Liver (tissue), 9 donors: ENCODE data around the gene EHMT1. TPM values are rescaled to one million over a fixed set of nuclear protein-coding genes. Genes with fewer than 3 reads are reported as not detected.

Source experiments
- DNase-seq: peaks from one replicate; pipeline ENCODE4 v3.0.0-alpha.2; 2017; ENCODE audit warnings: low spot score
- H3K27ac ChIP-seq, 2 donors: one replicate each; pipeline ENCODE4 v1.7.0; 2013; ENCODE audit warnings: inconsistent platforms in 2 of 2, low read length in 2 of 2, control low read depth in 1 of 2, low read depth in 1 of 2, mild to moderate bottlenecking in 1 of 2
- H3K27me3 ChIP-seq, 4 donors: one replicate each; pipeline versions ENCODE4 v1.6.1 to v1.7.0; 2013; ENCODE audit warnings: low read length in 3 of 4, inconsistent platforms in 1 of 4, mild to moderate bottlenecking in 1 of 4, moderate library complexity in 1 of 4; ENCODE audit not compliant: control insufficient read depth in 4 of 4, insufficient read depth in 4 of 4
- H3K36me3 ChIP-seq, 4 donors: one replicate each; pipeline versions ENCODE4 v1.6.1 to v1.7.0; 2013; ENCODE audit warnings: low read length in 3 of 4, mild to moderate bottlenecking in 3 of 4, low read depth in 1 of 4, moderate library complexity in 1 of 4; ENCODE audit not compliant: control insufficient read depth in 4 of 4, insufficient read depth in 3 of 4
- H3K4me1 ChIP-seq, 4 donors: one replicate each; pipeline versions ENCODE4 v1.6.1 to v1.7.0; 2013; ENCODE audit warnings: low read length in 3 of 4, mild to moderate bottlenecking in 3 of 4, moderate library complexity in 1 of 4; ENCODE audit not compliant: control insufficient read depth in 4 of 4, insufficient read depth in 4 of 4
- H3K4me3 ChIP-seq, 3 donors: one replicate each; pipeline versions ENCODE4 v1.6.1 to v1.7.0; 2013; ENCODE audit warnings: low read length in 3 of 3, control low read depth in 1 of 3, low read depth in 1 of 3, mild to moderate bottlenecking in 1 of 3
- H3K9ac ChIP-seq, 2 donors: one replicate each; pipeline ENCODE4 v1.7.0; 2013; ENCODE audit warnings: low read length in 2 of 2, mild to moderate bottlenecking in 2 of 2, moderate library complexity in 2 of 2, control low read depth in 1 of 2, low read depth in 1 of 2
- H3K9me3 ChIP-seq, 4 donors: one replicate each; pipeline versions ENCODE4 v1.6.1 to v1.7.0; 2013; ENCODE audit warnings: low read length in 3 of 4; ENCODE audit not compliant: control insufficient read depth in 4 of 4
- FOXA1 ChIP-seq: IDR thresholded peaks from 2 replicates; pipeline ENCODE4 v1.6.1; 2016; ENCODE audit warnings: antibody characterized with exemption
- FOXA2 ChIP-seq: IDR thresholded peaks from 2 replicates; pipeline ENCODE4 v1.6.1; 2016; ENCODE audit warnings: antibody characterized with exemption
- GABPA ChIP-seq, 2 donors: IDR thresholded peaks in 1 of 2; conservative IDR thresholded peaks in 1 of 2; 2 replicates each; pipeline ENCODE4 v1.6.1; 2016; ENCODE audit warnings: antibody characterized with exemption in 2 of 2, mild to moderate bottlenecking in 1 of 2, moderate library complexity in 1 of 2
- HNF4G ChIP-seq: IDR thresholded peaks from 2 replicates; pipeline ENCODE4 v1.6.1; 2016; ENCODE audit warnings: antibody characterized with exemption
- JUND ChIP-seq, 2 donors: IDR thresholded peaks; 2 replicates each; pipeline ENCODE4 v1.6.1; 2016; ENCODE audit warnings: antibody characterized with exemption in 2 of 2
- MAX ChIP-seq: IDR thresholded peaks from 2 replicates; pipeline ENCODE4 v1.6.1; 2016; ENCODE audit warnings: antibody characterized with exemption
- RAD21 ChIP-seq, 2 donors: IDR thresholded peaks; 2 replicates each; pipeline ENCODE4 v1.6.1; 2016; ENCODE audit warnings: antibody characterized with exemption in 2 of 2, mild to moderate bottlenecking in 2 of 2
- TAF1 ChIP-seq: conservative IDR thresholded peaks from 2 replicates; pipeline ENCODE4 v1.6.1; 2016; ENCODE audit warnings: antibody characterized with exemption, mild to moderate bottlenecking
- WGBS: extraction: QIAGEN DNeasy Blood & Tissue Kit; methylation state at CpG from one replicate; pipeline ENCODE4 v1.1.7; 2013; 5-methylcytosine and 5-hydroxymethylcytosine counted together
- polyA plus RNA-seq, 2 donors: library from polyadenylated mRNA; stranded (reverse) in 1 of 2; unstranded in 1 of 2; fragments of 200-250 nt in 1 of 2; fragments of >200 nt in 1 of 2; fragmentation: Nextera tagmentation in 1 of 2; extraction: Ambion mirVana in 1 of 2; gene quantifications; one replicate each; pipeline versions ENCODE4 v1.2.1 to v1.2.3, GENCODE V29; 2013 to 2015
- total RNA-seq, 2 donors: library from RNA; depleted of rRNA; stranded (reverse); fragments of >200 nt; gene quantifications; one replicate each; pipeline ENCODE4 v1.2.3, GENCODE V29; 2014
- TF ChIP-seq, protein P1 (sequence below): IDR thresholded peaks from 2 replicates; pipeline ENCODE4 v1.6.1; 2016; ENCODE audit warnings: antibody characterized with exemption
- donor health status: healthy.
- donor health status: healthy.
- donor health status: healthy.
- donor health status: healthy.
- donor health status: healthy.

EHMT1 gene
- total and polyA plus RNA-seq, 4 donors, result 16.1 to 48.2 (median 27.3) TPM

GRCh38 chr9:137832191-137832700 lies 213.4 kb downstream of the EHMT1 start:
- 93% methylated on average over 20 of the region's 20 CpGs for WGBS
- no peak for DNase-seq
- Histone ChIP-seq H3K9ac (no peak overlapping the region), H3K36me3 (peaks cover 11 to 48% (median 28%) of the 10 kb centered on the region in 4 donors), H3K27ac (no peak overlapping the region), H3K27me3 (no peaks in the 10 kb centered on the region), H3K4me1 (no peaks in the 10 kb centered on the region), H3K9me3 (no peaks in the 10 kb centered on the region), H3K4me3 (no peak overlapping the region)
- no peak for TF ChIP-seq HNF4G
- TF ChIP-seq JUND (IDR thresholded peaks at IDR 0.05), result no peak
- TF ChIP-seq GABPA (IDR thresholded peaks at IDR 0.05 in 1 of 2, conservative IDR thresholded peaks at IDR 0.05 in 1 of 2), result no peak

GRCh38 chr9:137832830-137833590 lies 214.2 kb downstream of the EHMT1 start:
- WGBS, result 98% methylated on average over 44 of the region's 44 CpGs
- DNase-seq, result no peak
- Histone ChIP-seq H3K36me3 (peaks cover 11 to 44% (median 28%) of the 10 kb centered on the region in 4 donors), H3K4me1 (no peaks in the 10 kb centered on the region), H3K9me3 (no peaks in the 10 kb centered on the region), H3K27ac (no peak overlapping the region), H3K4me3 (no peak overlapping the region), H3K9ac (no peak overlapping the region), H3K27me3 (no peaks in the 10 kb centered on the region)
- TF ChIP-seq MAX, result no peak
- no peak for TF ChIP-seq FOXA1
- TF ChIP-seq HNF4G, result no peak
- no peak for TF ChIP-seq RAD21 (IDR thresholded peaks at IDR 0.05)
- no peak for TF ChIP-seq TAF1
- TF ChIP-seq FOXA2, result no peak
- TF ChIP-seq, protein P1, sequence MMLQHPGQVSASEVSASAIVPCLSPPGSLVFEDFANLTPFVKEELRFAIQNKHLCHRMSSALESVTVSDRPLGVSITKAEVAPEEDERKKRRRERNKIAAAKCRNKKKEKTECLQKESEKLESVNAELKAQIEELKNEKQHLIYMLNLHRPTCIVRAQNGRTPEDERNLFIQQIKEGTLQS, result no peak

DNA sequence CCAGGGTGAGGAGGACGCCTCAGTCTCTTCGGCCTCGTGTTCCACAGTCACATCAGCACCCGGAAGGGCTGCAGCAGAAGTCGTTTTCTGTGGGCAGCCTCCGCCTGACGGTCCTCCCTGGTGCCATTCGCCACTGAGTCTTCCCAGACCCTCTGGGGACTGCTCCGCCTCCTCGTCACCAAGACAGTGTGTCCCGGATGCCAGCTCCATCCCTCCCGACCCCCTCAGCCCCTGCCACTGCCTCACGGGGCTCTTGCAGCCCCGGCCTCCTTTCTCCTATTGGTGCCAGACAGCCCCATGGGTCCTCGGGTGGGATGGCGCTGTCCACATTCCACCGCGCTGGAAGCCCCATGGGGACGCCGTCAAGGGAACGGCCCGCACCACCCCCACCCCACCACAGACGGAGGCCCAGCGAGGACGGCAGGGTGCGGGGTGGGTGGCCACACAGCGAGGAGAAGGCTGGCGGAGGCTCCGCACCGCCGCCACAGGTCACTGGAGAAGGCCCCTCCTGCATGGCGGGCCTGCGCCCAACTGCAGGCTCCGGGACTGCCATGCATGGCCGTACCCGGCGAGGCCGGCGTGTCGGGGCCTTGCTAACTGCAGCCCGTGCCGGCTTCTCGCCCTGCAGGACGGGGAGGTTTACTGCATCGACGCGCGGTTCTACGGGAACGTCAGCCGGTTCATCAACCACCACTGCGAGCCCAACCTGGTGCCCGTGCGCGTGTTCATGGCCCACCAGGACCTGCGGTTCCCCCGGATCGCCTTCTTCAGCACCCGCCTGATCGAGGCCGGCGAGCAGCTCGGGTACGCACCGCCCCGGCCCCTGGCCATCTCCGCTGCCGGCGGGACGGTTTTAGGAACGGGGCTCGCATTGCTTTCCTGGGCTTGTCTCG lies 215.2 kb downstream of the EHMT1 start:
- no peak overlapping the region for H3K4me3 ChIP-seq
- 98% methylated on average over 73 of the region's 73 CpGs for WGBS
- H3K4me1 ChIP-seq, result no peaks in the 10 kb centered on the region
- peaks cover 11 to 44% (median 28%) of the 10 kb centered on the region in 4 donors for H3K36me3 ChIP-seq
- TF ChIP-seq MAX, result no peak
- H3K9ac ChIP-seq, result no peak overlapping the region
- H3K27ac ChIP-seq, result no peak overlapping the region
- no peak for DNase-seq
- H3K27me3 ChIP-seq, result no peaks in the 10 kb centered on the region
- H3K9me3 ChIP-seq, result no peaks in the 10 kb centered on the region
